Muscle layer of colon (tissue), 2 donors: ENCODE data around the gene BARHL1.

Experiments
- H3K27ac ChIP-seq: one replicate; pipeline ENCODE4 v1.7.0; 2013; ENCODE audit warnings: low read depth, mild to moderate bottlenecking, low read length, moderate library complexity
- H3K27me3 ChIP-seq, 2 donors: one replicate each; pipeline ENCODE4 v1.7.0; 2013; ENCODE audit warnings: low read length in 2 of 2, mild to moderate bottlenecking in 2 of 2; ENCODE audit not compliant: insufficient read depth in 2 of 2, control insufficient read depth in 1 of 2
- H3K36me3 ChIP-seq: one replicate; pipeline ENCODE4 v1.7.0; 2013; ENCODE audit warnings: mild to moderate bottlenecking, low read length; ENCODE audit not compliant: insufficient read depth
- H3K4me1 ChIP-seq: one replicate; pipeline ENCODE4 v1.7.0; 2013; ENCODE audit warnings: mild to moderate bottlenecking, low read length; ENCODE audit not compliant: insufficient read depth
- H3K4me3 ChIP-seq, 2 donors: one replicate each; pipeline ENCODE4 v1.7.0; 2013; ENCODE audit warnings: low read length in 2 of 2, low read depth in 1 of 2, mild to moderate bottlenecking in 1 of 2, moderate library complexity in 1 of 2
- H3K9ac ChIP-seq: one replicate; pipeline ENCODE4 v1.7.0; 2013; ENCODE audit warnings: low read length
- H3K9me3 ChIP-seq: one replicate; pipeline ENCODE4 v1.7.0; 2013; ENCODE audit warnings: mild to moderate bottlenecking, low read length
- donor health status: abdominal sarcoma.
- donor health status: Adenocarcinoma of cecum.

BARHL1 gene

DNA sequence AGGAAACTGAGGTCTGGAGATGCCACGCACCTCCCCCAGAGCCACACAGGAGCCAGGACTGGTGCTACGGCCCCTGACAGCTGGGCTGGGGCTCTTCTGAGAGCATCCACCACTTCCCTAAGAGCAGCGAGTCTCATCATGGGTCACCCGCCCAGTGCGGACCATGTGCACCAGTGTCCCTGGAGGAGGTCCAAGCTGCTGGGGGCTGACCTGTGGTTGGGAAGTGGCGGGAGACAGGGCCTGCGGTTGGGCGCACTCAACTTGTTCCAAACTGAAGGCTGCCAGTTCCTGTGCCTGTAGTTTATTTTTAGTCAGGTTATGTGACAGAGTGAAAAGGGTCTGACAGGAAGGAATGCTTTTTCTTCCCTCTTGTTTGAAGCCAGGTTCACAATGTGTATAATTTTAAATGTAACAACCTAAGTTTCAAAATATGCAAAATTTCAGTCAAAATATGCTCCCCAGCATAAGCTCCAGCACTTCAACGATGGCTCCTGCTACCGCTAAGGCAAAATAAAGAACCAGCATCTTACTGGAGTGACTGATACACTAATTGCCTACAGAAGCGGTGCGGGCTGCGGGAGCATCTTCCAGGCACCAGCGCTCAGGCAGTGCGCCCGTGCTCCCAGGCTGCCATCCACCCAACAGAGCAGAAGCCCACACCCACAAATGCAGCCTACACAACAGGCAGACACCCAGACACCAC lies 14.8 kb downstream of the BARHL1 start:
- peaks cover 22% of the 10 kb centered on the region for H3K36me3 ChIP-seq
- no peak overlapping the region for H3K9ac ChIP-seq
- H3K4me1 ChIP-seq: no peaks in the 10 kb centered on the region
- H3K9me3 ChIP-seq: no peaks in the 10 kb centered on the region
- no peak overlapping the region for H3K27ac ChIP-seq
- H3K27me3 ChIP-seq: no peaks in the 10 kb centered on the region
- H3K4me3 ChIP-seq: no peak overlapping the region

DNA sequence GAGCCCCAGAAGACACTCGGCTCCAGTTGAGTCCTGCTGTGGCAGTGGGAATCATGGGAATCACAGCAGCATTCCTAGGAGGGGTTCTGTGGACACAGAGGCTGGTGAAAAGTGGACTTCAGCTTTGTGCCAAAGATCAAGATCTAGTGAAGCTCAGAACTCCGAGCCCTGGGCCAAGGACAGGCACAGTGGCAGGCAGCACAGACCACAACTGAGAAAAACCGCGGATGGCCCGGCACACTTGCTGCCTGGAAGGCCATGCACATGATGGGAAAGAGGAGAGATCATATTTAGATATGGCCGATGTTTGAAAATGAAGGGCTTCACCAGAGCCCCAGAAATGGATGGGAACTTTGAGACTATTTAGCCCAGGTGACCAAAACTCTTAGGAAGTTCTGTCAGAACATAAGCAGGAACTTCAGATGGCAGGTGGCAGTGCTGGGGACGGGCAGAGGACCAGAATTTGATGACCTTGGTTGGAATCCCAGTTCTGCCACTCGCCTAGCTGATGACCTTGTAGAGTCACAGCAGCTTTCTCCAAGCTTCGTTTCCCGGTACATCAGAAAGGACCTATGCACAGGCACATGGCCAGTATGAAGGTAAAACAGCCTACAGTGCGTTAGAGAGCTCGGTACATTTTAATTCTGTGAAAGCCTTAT lies 18.0 kb downstream of the BARHL1 start:
- Histone ChIP-seq H3K9ac (no peak overlapping the region), H3K4me1 (no peaks in the 10 kb centered on the region), H3K9me3 (no peaks in the 10 kb centered on the region), H3K27me3 (no peaks in the 10 kb centered on the region), H3K27ac (no peak overlapping the region), H3K4me3 (no peak overlapping the region), H3K36me3 (peaks cover 27% of the 10 kb centered on the region)

DNA sequence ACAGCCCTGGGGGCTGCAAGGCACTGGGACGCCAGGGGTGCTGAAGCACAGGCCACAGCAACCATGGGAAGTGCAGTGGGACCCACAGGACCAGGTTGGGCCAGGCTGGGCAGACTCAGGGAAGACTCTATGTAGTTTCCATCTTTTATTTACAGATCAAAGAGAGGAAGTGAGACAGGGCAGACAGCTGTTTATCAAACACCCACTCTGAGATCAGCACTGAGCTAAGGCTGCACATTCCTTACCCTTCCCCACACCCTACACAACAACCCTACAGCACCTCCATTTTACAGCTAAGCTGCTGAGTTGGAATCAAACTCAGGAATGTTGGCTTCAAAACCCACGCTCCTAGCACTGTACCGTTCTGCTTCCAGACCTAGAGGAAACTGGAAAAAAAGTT lies 19.8 kb downstream of the BARHL1 start:
- no peaks in the 10 kb centered on the region for H3K27me3 ChIP-seq
- no peaks in the 10 kb centered on the region for H3K4me1 ChIP-seq
- no peaks in the 10 kb centered on the region for H3K9me3 ChIP-seq
- peaks cover 38% of the 10 kb centered on the region for H3K36me3 ChIP-seq
- no peak overlapping the region for H3K4me3 ChIP-seq
- no peak overlapping the region for H3K9ac ChIP-seq
- H3K27ac ChIP-seq: no peak overlapping the region

DNA sequence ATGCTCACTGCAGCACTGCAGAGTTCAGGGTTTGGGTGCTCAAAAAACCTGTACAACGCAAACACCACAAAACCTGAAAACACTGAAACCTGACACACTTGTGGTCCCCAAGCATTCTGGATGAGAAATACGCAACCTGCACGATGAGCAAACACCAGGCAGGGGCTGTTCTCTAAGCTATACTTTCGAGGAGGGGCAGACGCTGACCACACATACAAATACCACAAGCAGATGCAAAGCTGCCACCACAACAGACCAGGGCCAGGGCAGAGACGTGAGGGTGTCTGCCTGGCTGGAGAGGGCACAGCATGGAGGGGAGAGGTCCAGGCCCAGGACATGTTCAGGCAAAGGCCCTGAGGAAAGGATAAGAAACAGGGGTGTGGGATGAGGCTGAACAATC lies 23.0 kb downstream of the BARHL1 start:
- Histone ChIP-seq H3K27ac (no peak overlapping the region), H3K4me1 (no peaks in the 10 kb centered on the region), H3K4me3 (no peak overlapping the region), H3K9me3 (no peaks in the 10 kb centered on the region), H3K27me3 (no peaks in the 10 kb centered on the region), H3K36me3 (peaks cover 47% of the 10 kb centered on the region), H3K9ac (no peak overlapping the region)

DNA sequence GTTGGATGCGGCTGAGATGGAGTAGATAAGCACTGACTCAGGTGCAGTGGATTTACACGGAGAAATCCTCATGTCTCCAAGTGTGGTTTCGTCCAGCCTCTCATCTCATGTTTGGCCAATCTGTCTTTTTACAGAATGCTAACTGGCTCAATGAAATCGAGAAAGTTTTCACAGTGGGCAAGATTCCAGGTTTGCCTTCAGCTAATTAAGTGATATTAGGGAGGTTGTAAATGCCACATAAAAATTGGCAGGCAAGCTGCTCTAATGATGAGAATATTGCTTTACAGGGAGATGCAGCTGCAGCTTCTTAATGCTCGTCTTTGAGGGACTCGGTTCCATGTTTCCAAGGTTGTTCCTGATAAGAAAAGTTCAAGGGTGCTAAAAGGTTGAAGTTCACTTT lies 23.7 kb downstream of the BARHL1 start:
- H3K27me3 ChIP-seq: no peaks in the 10 kb centered on the region
- H3K4me1 ChIP-seq: no peaks in the 10 kb centered on the region
- H3K36me3 ChIP-seq: peaks cover 47% of the 10 kb centered on the region
- no peak overlapping the region for H3K27ac ChIP-seq
- no peak overlapping the region for H3K9ac ChIP-seq
- H3K4me3 ChIP-seq: no peak overlapping the region
- H3K9me3 ChIP-seq: no peaks in the 10 kb centered on the region

DNA sequence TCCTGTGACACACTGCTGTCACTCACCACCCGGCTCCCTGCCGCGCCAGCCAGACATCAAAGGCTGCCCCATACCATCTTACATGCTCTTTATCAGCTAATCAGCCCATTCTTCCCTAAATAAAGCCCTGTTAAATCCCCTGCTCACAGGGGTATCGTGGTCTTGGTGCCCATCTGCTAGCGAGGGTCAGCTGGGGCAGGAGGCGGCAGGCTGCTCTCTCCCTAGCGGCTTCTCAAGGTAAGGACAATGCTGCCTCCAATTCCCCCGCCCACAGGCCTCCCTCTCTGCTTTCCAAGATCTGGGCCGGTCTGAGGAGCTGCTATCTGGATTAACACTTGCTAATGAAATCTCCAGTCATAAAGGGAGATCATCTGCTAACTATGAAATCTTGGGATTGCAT lies 26.8 kb downstream of the BARHL1 start:
- H3K27me3 ChIP-seq: no peaks in the 10 kb centered on the region
- H3K36me3 ChIP-seq: peaks cover 64% of the 10 kb centered on the region
- H3K9me3 ChIP-seq: no peaks in the 10 kb centered on the region
- no peak overlapping the region for H3K4me3 ChIP-seq
- no peak overlapping the region for H3K27ac ChIP-seq
- H3K9ac ChIP-seq: no peak overlapping the region
- no peaks in the 10 kb centered on the region for H3K4me1 ChIP-seq

DNA sequence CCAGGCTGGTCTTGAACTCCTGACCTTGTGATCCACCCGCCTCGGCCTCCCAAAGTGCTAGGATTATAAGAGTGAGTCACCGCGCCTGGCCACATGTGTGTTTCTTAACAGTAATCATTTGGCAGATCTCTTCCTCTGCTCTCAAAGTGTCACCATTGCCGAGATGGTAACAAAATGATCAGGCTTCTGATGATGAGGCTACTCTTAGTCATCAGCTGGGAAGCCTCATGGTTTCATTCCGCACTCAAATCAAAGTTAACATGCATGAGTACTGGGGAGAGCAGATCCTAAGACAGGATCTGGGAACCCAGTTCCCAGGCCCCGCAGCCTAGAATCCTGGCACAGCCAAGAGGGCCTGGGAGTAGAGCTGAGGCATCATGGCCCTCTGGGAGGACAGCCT lies 27.4 kb downstream of the BARHL1 start:
- no peaks in the 10 kb centered on the region for H3K4me1 ChIP-seq
- no peaks in the 10 kb centered on the region for H3K9me3 ChIP-seq
- no peaks in the 10 kb centered on the region for H3K27me3 ChIP-seq
- no peak overlapping the region for H3K4me3 ChIP-seq
- no peak overlapping the region for H3K27ac ChIP-seq
- H3K9ac ChIP-seq: no peak overlapping the region
- H3K36me3 ChIP-seq: peaks cover 68% of the 10 kb centered on the region

DNA sequence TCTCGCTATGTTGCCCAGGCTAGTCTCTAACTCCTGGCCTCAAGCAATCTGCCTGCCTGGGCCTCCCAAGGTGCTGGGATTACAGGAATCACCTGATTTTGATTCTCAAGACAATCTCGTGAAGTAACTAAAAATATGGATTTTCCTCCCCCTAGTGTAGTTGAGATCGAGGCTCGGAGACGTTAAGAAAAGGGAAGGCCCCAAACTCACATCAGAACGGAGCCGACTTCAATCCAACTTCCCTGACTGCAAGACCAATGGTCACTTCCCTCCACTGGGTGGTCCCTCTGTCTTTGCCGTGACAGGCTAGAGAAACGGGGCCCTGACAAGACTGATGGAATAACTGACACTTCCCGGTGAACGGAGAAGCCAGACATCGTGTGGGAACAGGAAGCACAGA lies 28.3 kb downstream of the BARHL1 start:
- H3K27me3 ChIP-seq: no peaks in the 10 kb centered on the region
- no peaks in the 10 kb centered on the region for H3K4me1 ChIP-seq
- peaks cover 70% of the 10 kb centered on the region for H3K36me3 ChIP-seq
- no peak overlapping the region for H3K9ac ChIP-seq
- no peak overlapping the region for H3K27ac ChIP-seq
- no peak overlapping the region for H3K4me3 ChIP-seq
- no peaks in the 10 kb centered on the region for H3K9me3 ChIP-seq

DNA sequence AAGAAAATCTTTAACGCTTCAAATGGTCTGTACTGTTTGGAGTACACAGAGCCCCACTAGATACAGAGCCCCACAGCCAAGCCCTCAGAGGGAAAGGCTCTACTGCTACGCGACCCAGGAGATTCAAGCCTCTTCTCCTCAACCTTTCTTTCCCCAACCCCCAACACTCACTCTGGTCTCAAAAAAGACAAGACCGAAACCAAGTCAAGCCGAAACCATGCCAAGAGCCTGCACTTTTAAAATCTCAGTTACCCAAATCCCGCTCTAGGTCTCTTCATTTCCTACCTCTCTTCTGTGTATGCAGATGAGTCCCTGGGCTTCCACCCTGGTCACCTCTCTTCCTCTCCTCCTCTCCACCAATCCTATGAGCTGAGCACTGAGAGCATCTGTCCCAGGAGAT lies 31.9 kb downstream of the BARHL1 start:
- Histone ChIP-seq H3K36me3 (peaks cover 74% of the 10 kb centered on the region), H3K9me3 (no peaks in the 10 kb centered on the region), H3K4me3 (no peak overlapping the region), H3K9ac (no peak overlapping the region), H3K27ac (no peak overlapping the region), H3K4me1 (no peaks in the 10 kb centered on the region), H3K27me3 (no peaks in the 10 kb centered on the region)

DNA sequence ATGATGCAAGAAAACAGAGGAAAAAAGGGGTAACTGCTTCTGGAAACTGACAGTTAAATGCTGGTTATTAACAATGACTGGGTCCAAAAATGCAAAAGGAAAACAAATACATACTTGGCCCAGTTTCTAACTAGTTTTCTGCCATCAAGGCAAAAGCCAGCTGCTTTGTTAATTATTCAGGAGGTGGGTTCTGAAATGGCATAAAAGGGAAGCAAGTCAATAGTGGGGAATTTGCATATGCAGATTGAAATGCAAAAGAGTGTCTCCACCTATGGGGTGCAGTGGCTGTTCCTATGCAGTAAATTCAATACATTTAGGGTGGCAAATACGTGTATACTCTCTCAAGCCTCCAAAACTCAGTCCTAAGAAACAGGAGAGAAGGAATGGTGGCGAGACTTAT lies 33.4 kb downstream of the BARHL1 start:
- H3K4me3 ChIP-seq: no peak overlapping the region
- H3K9me3 ChIP-seq: no peaks in the 10 kb centered on the region
- peaks cover 63% of the 10 kb centered on the region for H3K36me3 ChIP-seq
- H3K27ac ChIP-seq: no peak overlapping the region
- H3K4me1 ChIP-seq: no peaks in the 10 kb centered on the region
- H3K27me3 ChIP-seq: no peaks in the 10 kb centered on the region
- no peak overlapping the region for H3K9ac ChIP-seq

DNA sequence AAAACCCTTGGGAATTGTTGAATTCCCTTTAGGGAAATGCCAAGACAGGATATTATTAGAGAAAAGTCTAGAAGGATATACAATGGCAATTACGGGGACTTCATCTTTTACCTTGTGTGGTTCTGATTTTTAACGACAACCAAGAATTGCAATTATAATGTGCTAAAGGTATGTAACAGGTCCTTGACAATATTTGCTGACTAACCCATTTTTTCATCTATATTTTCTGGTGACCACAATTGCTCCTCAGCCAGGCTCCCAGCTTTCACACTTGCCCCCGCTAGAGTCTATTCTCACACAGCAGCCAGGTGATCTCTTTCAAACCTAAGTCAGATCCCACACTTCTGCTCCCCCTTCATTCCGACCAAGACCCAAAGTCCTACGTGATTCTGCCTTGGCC lies 34.3 kb downstream of the BARHL1 start:
- Histone ChIP-seq H3K27ac (no peak overlapping the region), H3K9me3 (no peaks in the 10 kb centered on the region), H3K9ac (no peak overlapping the region), H3K27me3 (no peaks in the 10 kb centered on the region), H3K36me3 (peaks cover 53% of the 10 kb centered on the region), H3K4me3 (no peak overlapping the region), H3K4me1 (no peaks in the 10 kb centered on the region)

DNA sequence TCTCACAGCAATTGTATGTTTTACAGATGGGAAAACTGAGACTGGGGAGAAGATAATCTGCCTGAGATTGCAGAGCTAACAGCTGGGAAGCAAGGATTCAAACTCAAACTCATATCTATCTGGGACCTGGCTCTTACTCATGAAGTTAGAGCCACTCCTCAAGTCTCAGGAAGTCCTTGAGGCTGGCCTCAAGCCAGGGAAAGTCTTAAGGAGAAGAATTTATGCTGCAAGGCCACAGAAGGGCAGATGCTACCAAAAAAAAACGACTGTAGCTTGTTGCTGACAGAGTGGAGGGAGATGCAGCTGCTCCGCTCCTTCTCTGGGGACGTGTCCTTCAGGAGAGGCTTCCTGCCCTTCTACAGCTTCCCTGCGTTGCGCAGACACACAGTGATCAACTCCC lies 39.8 kb downstream of the BARHL1 start:
- H3K36me3 ChIP-seq: peaks cover 22% of the 10 kb centered on the region
- no peaks in the 10 kb centered on the region for H3K4me1 ChIP-seq
- no peak overlapping the region for H3K4me3 ChIP-seq
- no peaks in the 10 kb centered on the region for H3K27me3 ChIP-seq
- H3K9me3 ChIP-seq: no peaks in the 10 kb centered on the region
- no peak overlapping the region for H3K27ac ChIP-seq
- H3K9ac ChIP-seq: no peak overlapping the region
